ENCODE results near the gene CCDC24.

DNA sequence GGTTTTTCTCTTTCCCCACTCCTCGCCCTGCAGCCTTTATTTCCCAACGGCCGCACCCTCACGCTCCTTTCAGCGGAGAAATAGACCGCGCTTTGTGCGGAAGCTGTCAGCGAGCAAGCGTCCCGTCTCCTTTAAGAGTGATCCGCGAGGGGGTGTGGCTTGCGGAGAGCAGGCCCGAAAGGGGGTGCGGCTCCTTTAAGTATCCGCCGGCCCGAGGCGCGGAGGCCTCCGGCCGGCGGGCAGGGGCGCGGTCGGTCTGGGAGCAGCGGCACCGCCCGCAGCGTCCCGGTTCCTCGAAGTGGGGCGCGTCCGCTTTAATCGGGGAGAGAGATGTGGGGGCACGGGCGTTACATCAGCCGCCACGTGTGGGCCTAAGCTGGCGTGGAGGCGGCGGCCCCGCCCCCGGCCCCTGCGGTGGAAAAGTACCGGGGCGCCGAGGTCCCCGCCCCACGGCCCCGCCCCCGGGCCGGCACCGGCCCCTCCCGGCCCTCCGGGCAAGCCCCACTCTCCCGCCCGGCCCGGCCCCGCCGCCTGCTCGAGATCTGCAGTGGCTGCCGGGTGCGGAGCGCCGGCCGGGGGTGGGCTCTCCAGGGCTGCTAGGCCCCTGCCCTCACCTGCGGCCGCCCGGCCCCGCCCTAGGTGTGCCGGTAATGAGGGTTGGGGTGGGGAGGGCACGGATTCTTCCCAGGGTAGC is 38.7 kb downstream of the CCDC24 start:
- no peak for TF ChIP-seq POLR2A (IDR thresholded peaks at IDR 0.05)
- TF ChIP-seq, protein P1, sequence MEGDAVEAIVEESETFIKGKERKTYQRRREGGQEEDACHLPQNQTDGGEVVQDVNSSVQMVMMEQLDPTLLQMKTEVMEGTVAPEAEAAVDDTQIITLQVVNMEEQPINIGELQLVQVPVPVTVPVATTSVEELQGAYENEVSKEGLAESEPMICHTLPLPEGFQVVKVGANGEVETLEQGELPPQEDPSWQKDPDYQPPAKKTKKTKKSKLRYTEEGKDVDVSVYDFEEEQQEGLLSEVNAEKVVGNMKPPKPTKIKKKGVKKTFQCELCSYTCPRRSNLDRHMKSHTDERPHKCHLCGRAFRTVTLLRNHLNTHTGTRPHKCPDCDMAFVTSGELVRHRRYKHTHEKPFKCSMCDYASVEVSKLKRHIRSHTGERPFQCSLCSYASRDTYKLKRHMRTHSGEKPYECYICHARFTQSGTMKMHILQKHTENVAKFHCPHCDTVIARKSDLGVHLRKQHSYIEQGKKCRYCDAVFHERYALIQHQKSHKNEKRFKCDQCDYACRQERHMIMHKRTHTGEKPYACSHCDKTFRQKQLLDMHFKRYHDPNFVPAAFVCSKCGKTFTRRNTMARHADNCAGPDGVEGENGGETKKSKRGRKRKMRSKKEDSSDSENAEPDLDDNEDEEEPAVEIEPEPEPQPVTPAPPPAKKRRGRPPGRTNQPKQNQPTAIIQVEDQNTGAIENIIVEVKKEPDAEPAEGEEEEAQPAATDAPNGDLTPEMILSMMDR (IDR thresholded peaks at IDR 0.05) = no peak
